Stimulated activated CD8-positive, alpha-beta memory T cell treated with anti-CD3 and anti-CD28 coated beads, Interleukin-12 subunit alpha, Interleukin-12 subunit beta, amount 100 ng/mL, for 1 hour (primary cell): ENCODE results near the gene SPANXA1.
"Not testable (repeated sequence)": the region's sequence is repeated elsewhere in the genome, so short reads cannot be mapped to it uniquely, and the experiment has no call there.

Source experiments
- DNase-seq: peaks from one replicate; pipeline ENCODE4 v3.0.0-alpha.2; 2020; ENCODE audit warnings: low read depth

SPANXA1 gene, protein sequence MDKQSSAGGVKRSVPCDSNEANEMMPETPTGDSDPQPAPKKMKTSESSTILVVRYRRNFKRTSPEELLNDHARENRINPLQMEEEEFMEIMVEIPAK

DNA sequence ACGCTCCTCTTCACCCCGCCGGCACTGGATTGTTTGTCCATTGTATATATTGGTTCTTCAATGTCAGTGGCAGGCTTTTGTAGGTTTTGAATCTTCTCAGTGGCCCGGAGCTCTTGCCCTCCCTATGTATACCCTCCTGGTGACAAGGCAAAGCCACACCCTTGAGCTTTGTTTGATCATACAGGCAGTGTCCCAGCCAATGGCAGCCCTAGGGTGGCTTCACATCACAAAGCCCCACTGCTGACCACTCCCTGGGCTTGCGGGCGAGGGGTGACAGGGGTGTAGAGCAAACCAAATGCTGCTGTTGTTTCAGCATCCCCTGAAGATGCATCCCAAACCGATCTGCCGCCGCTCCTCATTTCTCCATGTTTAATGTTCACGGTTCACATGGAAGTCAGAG lies at the start of gene SPANXA1:
Gene SPANXA1, minus strand, starts transcription at position 101 of the 400 bp plus-strand sequence. Its CDS starts 60 bp downstream, at position 41.
- DNase-seq = not testable (repeated sequence)

DNA sequence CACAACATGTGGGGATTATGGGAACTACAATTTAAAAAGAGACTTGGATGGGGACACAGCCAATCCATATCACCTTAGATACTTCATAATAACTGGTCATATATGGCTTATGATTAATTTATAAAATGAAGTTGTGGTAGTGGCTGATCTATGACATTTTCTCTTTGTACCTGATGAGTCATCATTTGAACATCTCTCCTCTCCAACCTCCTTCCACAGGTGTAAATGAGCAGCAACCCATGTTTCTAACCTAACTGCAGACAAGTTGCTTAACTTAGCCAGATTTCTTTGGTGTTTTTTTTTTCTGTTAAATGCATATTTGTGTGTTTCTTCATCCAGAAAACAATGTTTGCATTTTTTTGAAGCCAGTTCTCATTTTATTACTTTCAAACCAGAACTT lies 47.6 kb upstream of the SPANXA1 start:
- no peak for DNase-seq

DNA sequence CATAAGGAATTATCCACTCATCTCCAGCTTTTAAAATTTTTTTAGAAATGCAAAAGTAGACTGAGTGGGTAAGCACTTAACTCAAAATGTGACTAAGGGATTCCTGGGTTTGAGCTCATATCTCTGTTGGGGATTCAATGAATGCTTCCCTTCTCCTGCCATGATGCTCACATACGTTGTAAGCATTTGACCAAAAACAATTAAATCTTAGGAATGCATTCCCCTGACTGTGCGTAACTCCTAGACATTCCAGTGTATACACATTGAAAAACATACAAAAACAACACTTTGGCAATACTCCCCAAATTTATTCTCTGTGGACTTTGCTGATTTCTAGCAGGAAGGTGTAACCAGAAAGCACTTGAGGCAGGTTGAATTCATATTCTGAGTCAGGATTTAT lies 34.8 kb upstream of the SPANXA1 start:
- DNase-seq = no peak

DNA sequence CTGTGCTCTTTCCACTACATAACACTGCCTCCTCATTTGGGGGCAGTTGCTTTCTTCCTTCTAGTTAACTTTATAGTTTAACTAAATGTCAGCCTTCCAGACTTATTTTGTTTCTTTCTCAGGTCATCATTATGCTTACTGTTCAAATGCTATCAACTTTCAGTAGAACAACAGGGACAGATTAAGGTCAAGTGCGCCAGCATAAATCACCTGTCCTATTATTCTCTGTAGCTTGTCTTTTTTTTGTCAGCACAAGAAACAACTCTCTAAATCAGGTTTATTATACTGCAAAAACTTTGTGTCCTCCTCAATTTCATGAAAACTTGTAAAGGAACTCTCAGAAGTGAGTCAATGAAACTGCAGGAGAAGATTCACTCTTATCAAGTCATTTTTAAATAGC lies 24.6 kb upstream of the SPANXA1 start:
- DNase-seq = no peak

DNA sequence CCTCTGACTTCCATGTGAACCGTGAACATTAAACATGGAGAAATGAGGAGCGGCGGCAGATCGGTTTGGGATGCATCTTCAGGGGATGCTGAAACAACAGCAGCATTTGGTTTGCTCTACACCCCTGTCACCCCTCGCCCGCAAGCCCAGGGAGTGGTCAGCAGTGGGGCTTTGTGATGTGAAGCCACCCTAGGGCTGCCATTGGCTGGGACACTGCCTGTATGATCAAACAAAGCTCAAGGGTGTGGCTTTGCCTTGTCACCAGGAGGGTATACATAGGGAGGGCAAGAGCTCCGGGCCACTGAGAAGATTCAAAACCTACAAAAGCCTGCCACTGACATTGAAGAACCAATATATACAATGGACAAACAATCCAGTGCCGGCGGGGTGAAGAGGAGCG lies 4.9 kb upstream of the SPANXA1 start, which contains the start of gene SPANXA2:
Gene SPANXA2, plus strand, starts transcription at position 301 of the 400 bp plus-strand sequence. Its CDS starts 60 bp downstream, at position 361.
- DNase-seq = not testable (repeated sequence)

DNA sequence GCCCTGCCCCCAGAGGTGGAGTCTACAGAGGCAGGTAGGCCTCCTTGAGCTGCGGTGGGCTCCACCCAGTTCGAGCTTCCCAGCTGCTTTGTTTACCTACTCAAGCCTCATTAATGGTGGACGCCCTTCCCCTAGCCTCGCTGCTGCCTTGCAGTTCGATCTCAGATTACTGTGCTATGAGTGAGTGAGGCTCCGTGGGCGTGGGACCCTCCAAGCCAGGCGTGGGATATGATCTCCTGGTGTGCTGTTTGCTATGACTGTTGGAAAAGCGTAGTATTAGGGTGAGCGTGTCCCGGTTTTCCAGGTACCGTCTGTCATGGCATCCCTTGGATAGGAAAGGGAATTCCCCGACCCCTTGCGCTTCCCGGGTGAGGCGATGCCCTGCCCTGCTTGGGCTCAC lies 42.0 kb downstream of the SPANXA1 start:
- DNase-seq = not testable (repeated sequence)
